KMS-11 (cell line): ENCODE data around the gene SERTAD4.
A peak's percentile ranks its signal among the peaks of the same experiment; 100 is the strongest.

Source experiments
- H2AFZ ChIP-seq: fragments of 200-600 bp; sonication (generic); 2 replicates; pipeline ENCODE4 v1.6.1; 2016; ENCODE audit warnings: antibody characterized with exemption, mixed run types, low read depth
- H3K27ac ChIP-seq: fragments of 200-600 bp; sonication (generic); 2 replicates; pipeline ENCODE4 v1.6.1; 2016; ENCODE audit warnings: mild to moderate bottlenecking, mixed run types
- H3K27me3 ChIP-seq: fragments of 200-600 bp; sonication (generic); 2 replicates; pipeline ENCODE4 v1.6.1; 2017; ENCODE audit warnings: mild to moderate bottlenecking, low read depth, mixed run types, moderate library complexity; ENCODE audit not compliant: insufficient read depth
- H3K36me3 ChIP-seq: fragments of 200-600 bp; sonication (generic); 2 replicates; pipeline ENCODE4 v1.6.1; 2017; ENCODE audit warnings: mild to moderate bottlenecking, mixed run types; ENCODE audit not compliant: insufficient read depth
- H3K4me1 ChIP-seq: fragments of 200-600 bp; sonication (generic); 2 replicates; pipeline ENCODE4 v1.6.1; 2016; ENCODE audit warnings: mild to moderate bottlenecking, low read depth, mixed run types; ENCODE audit not compliant: poor library complexity, severe bottlenecking
- H3K4me2 ChIP-seq: fragments of 200-600 bp; sonication (generic); 2 replicates; pipeline ENCODE4 v1.7.0; 2016; ENCODE audit warnings: mild to moderate bottlenecking, mixed run types
- H3K4me3 ChIP-seq: fragments of 200-600 bp; sonication (generic); IDR thresholded peaks from 2 replicates; pipeline ENCODE4 v1.6.1; 2017; ENCODE audit warnings: low read depth, low read length, mixed read lengths; ENCODE audit not compliant: insufficient read depth
- H3K79me2 ChIP-seq: fragments of 200-600 bp; sonication (generic); 2 replicates; pipeline ENCODE4 v1.6.1; 2016; ENCODE audit warnings: low read depth, mixed run types; ENCODE audit not compliant: insufficient read depth
- H3K9ac ChIP-seq: fragments of 200-600 bp; sonication (generic); 2 replicates; pipeline ENCODE4 v1.6.1; 2016; ENCODE audit warnings: mild to moderate bottlenecking, mixed run types
- H4K20me1 ChIP-seq: fragments of 200-600 bp; sonication (generic); 2 replicates; pipeline ENCODE4 v1.6.1; 2016; ENCODE audit warnings: mild to moderate bottlenecking, mixed run types; ENCODE audit not compliant: insufficient read depth
- CTCF ChIP-seq: fragments of 200-600 bp; sonication (generic); conservative IDR thresholded peaks from 2 replicates; pipeline ENCODE4 v1.6.1; 2017; ENCODE audit warnings: low read depth, mild to moderate bottlenecking, antibody characterized with exemption, low read length, moderate library complexity, mixed read lengths

The SERTAD4 gene

GRCh38 chr1:210291081-210291764, 58.6 kb downstream of the SERTAD4 start:
- Histone ChIP-seq H3K79me2 (no peaks in the 10 kb centered on the region), H3K4me1 (no peaks in the 10 kb centered on the region), H3K4me3 (no peak overlapping the region), H3K9ac (no peak overlapping the region), H3K36me3 (no peaks in the 10 kb centered on the region), H3K4me2 (no peak overlapping the region), H2AFZ (no peak overlapping the region), H3K27ac (no peak overlapping the region), H3K27me3 (no peaks in the 10 kb centered on the region), H4K20me1 (no peaks in the 10 kb centered on the region)
- no peak for TF ChIP-seq CTCF

- Histone ChIP-seq H3K27me3 (no peaks in the 10 kb centered on the region), H3K27ac (no peak overlapping the region), H3K36me3 (no peaks in the 10 kb centered on the region), H3K4me3 (no peak overlapping the region), H2AFZ (peak overlapping the region; percentile 85; the same call in 1 of the 2 replicates), H3K4me2 (peak overlapping the region; percentile 66; the same call in 1 of the 2 replicates), H3K9ac (no peak overlapping the region), H3K79me2 (no peaks in the 10 kb centered on the region), H3K4me1 (no peaks in the 10 kb centered on the region), H4K20me1 (no peaks in the 10 kb centered on the region)
- TF ChIP-seq CTCF: no peak
Measured at GRCh38 chr1:210291786-210292230, 59.2 kb downstream of the SERTAD4 start.

GRCh38 chr1:210292231-210292871, 59.8 kb downstream of the SERTAD4 start:
- Histone ChIP-seq H3K4me1 (no peaks in the 10 kb centered on the region), H3K4me2 (peak overlapping the region; percentile 66)

GRCh38 chr1:210293171-210293607, 60.6 kb downstream of the SERTAD4 start:
- no peak overlapping the region for H3K9ac ChIP-seq
- H2AFZ ChIP-seq: peak overlapping the region; percentile 85; the same call in 1 of the 2 replicates
- no peaks in the 10 kb centered on the region for H4K20me1 ChIP-seq
- no peaks in the 10 kb centered on the region for H3K79me2 ChIP-seq
- no peaks in the 10 kb centered on the region for H3K4me1 ChIP-seq
- H3K27ac ChIP-seq: no peak overlapping the region
- peak overlapping the region; percentile 51 for H3K4me3 ChIP-seq
- TF ChIP-seq CTCF: no peak
- H3K27me3 ChIP-seq: no peaks in the 10 kb centered on the region
- H3K4me2 ChIP-seq: peak overlapping the region; percentile 66; the same call in 1 of the 2 replicates
- no peaks in the 10 kb centered on the region for H3K36me3 ChIP-seq

More at GRCh38 chr1:210292231-210292871, 59.8 kb downstream of the SERTAD4 start:
- peak overlapping the region; percentile 51 for H3K4me3 ChIP-seq
- no peak overlapping the region for H3K27ac ChIP-seq
- H3K79me2 ChIP-seq: no peaks in the 10 kb centered on the region
- peak overlapping the region; percentile 85 for H2AFZ ChIP-seq
- no peaks in the 10 kb centered on the region for H3K27me3 ChIP-seq
- H4K20me1 ChIP-seq: no peaks in the 10 kb centered on the region
- peak; percentile 51 for TF ChIP-seq CTCF
- H3K36me3 ChIP-seq: no peaks in the 10 kb centered on the region
- peak overlapping the region; percentile 19; the same call in 1 of the 2 replicates for H3K9ac ChIP-seq
